Femur (tissue), 1 donor: ENCODE measurements around the gene NCKAP5.

ENCODE experiments used
- DNase-seq: peaks from one replicate; pipeline ENCODE4 v3.0.0-alpha.2; 2017

The NCKAP5 gene

GRCh38 chr2:132677661-132678060 lies 890.6 kb downstream of the NCKAP5 start:
- no peak for DNase-seq

GRCh38 chr2:132676999-132677398 lies 891.3 kb downstream of the NCKAP5 start:
- no peak for DNase-seq

GRCh38 chr2:132671151-132671835 lies 897.0 kb downstream of the NCKAP5 start:
- peak; percentile 23 for DNase-seq

GRCh38 chr2:132670496-132671150 lies 897.6 kb downstream of the NCKAP5 start:
- DNase-seq, result peak; percentile 28

GRCh38 chr2:132669908-132670495 lies 898.3 kb downstream of the NCKAP5 start, which contains the start of gene LYPD1:
Gene LYPD1, minus strand, starts transcription at chr2:132670205. Its CDS starts 273 bp downstream, at chr2:132669932.
- peak; percentile 27 for DNase-seq

- DNase-seq, result peak; percentile 32
Measured at GRCh38 chr2:132668987-132669907, 899.0 kb downstream of the NCKAP5 start.

- peak; percentile 31 for DNase-seq
Measured at GRCh38 chr2:132668189-132668823, 900.0 kb downstream of the NCKAP5 start.

- no peak for DNase-seq
Measured at GRCh38 chr2:132667706-132668105, 900.6 kb downstream of the NCKAP5 start.

- DNase-seq, result no peak
Measured at GRCh38 chr2:132665401-132666140, 902.7 kb downstream of the NCKAP5 start.

GRCh38 chr2:132664096-132664495 lies 904.2 kb downstream of the NCKAP5 start:
- no peak for DNase-seq

GRCh38 chr2:132662732-132663131 lies 905.5 kb downstream of the NCKAP5 start:
- DNase-seq, result no peak

GRCh38 chr2:132659331-132659730 lies 908.9 kb downstream of the NCKAP5 start:
- DNase-seq, result no peak

- no peak for DNase-seq
Measured at GRCh38 chr2:132656266-132656975, 911.8 kb downstream of the NCKAP5 start.

GRCh38 chr2:132654968-132655367 lies 913.3 kb downstream of the NCKAP5 start:
- DNase-seq, result no peak

- no peak for DNase-seq
Measured at GRCh38 chr2:132654335-132654734, 913.9 kb downstream of the NCKAP5 start.

- DNase-seq, result no peak
Measured at GRCh38 chr2:132652474-132652873, 915.8 kb downstream of the NCKAP5 start.

- DNase-seq, result no peak
Measured at GRCh38 chr2:132651115-132652045, 916.9 kb downstream of the NCKAP5 start.

GRCh38 chr2:132646540-132647108 lies 921.6 kb downstream of the NCKAP5 start:
- DNase-seq, result no peak
